Skeletal muscle cell (primary cell): ENCODE measurements around the gene TAB2.
"Not testable (repeated sequence)": the region's sequence is repeated elsewhere in the genome, so short reads cannot be mapped to it uniquely, and the experiment has no call there.

Experiments
- DNase-seq: peaks from one replicate; pipeline ENCODE4 v3.0.0-alpha.2; 2010; ENCODE audit warnings: low read depth
- H3K4me3 ChIP-seq: 2 replicates; pipeline ENCODE4 v1.5.1; 2011; ENCODE audit warnings: low read depth, mild to moderate bottlenecking, control low read depth, low read length, moderate library complexity

The TAB2 gene

GRCh38 chr6:149431905-149432775 is 114.6 kb downstream of the TAB2 start:
- no peak overlapping the region for H3K4me3 ChIP-seq
- no peak for DNase-seq

- no peak overlapping the region for H3K4me3 ChIP-seq
- DNase-seq = no peak
Measured at GRCh38 chr6:149433405-149433804, 115.9 kb downstream of the TAB2 start.

- DNase-seq = no peak
- no peak overlapping the region for H3K4me3 ChIP-seq
Measured at GRCh38 chr6:149433881-149434280, 116.4 kb downstream of the TAB2 start.

- H3K4me3 ChIP-seq = no peak overlapping the region
- no peak for DNase-seq
Measured at GRCh38 chr6:149435919-149436586, 118.5 kb downstream of the TAB2 start.

- no peak overlapping the region for H3K4me3 ChIP-seq
- no peak for DNase-seq
Measured at GRCh38 chr6:149436647-149437046, 119.1 kb downstream of the TAB2 start.

GRCh38 chr6:149437212-149437611 is 119.7 kb downstream of the TAB2 start:
- DNase-seq = no peak
- H3K4me3 ChIP-seq = no peak overlapping the region

- no peak for DNase-seq
- no peak overlapping the region for H3K4me3 ChIP-seq
Measured at GRCh38 chr6:149438855-149439254, 121.3 kb downstream of the TAB2 start.

GRCh38 chr6:149439626-149440025 is 122.1 kb downstream of the TAB2 start:
- H3K4me3 ChIP-seq = no peak overlapping the region

GRCh38 chr6:149440735-149441671 is 123.5 kb downstream of the TAB2 start:
- no peak overlapping the region for H3K4me3 ChIP-seq
- DNase-seq = no peak

More at GRCh38 chr6:149439626-149440025, 122.1 kb downstream of the TAB2 start:
- DNase-seq = no peak

GRCh38 chr6:149441740-149442139 is 124.2 kb downstream of the TAB2 start:
- DNase-seq = no peak
- H3K4me3 ChIP-seq = no peak overlapping the region

- no peak for DNase-seq
- H3K4me3 ChIP-seq = no peak overlapping the region
Measured at GRCh38 chr6:149443411-149444181, 126.1 kb downstream of the TAB2 start.

GRCh38 chr6:149444360-149445094 is 127.0 kb downstream of the TAB2 start:
- DNase-seq = not testable (repeated sequence)

GRCh38 chr6:149445095-149445466 is 127.6 kb downstream of the TAB2 start:
- DNase-seq = no peak
- no peak overlapping the region for H3K4me3 ChIP-seq

More at GRCh38 chr6:149444360-149445094, 127.0 kb downstream of the TAB2 start:
- not testable (repeated sequence) for H3K4me3 ChIP-seq

GRCh38 chr6:149445573-149445972 is 128.1 kb downstream of the TAB2 start:
- no peak for DNase-seq
- no peak overlapping the region for H3K4me3 ChIP-seq

- DNase-seq = no peak
Measured at GRCh38 chr6:149446791-149447376, 129.4 kb downstream of the TAB2 start.

GRCh38 chr6:149448821-149449453 is 131.4 kb downstream of the TAB2 start:
- no peak for DNase-seq
- no peak overlapping the region for H3K4me3 ChIP-seq

More at GRCh38 chr6:149446791-149447376, 129.4 kb downstream of the TAB2 start:
- H3K4me3 ChIP-seq = no peak overlapping the region

GRCh38 chr6:149449831-149450678 is 132.5 kb downstream of the TAB2 start:
- H3K4me3 ChIP-seq = no peak overlapping the region
- no peak for DNase-seq
